ENCODE results near the gene MRPS25. TPM values are rescaled to one million over a fixed set of nuclear protein-coding genes. Genes with fewer than 3 reads are reported as not detected.
A peak's percentile ranks its signal among the peaks of the same experiment; 100 is the strongest.

Gene MRPS25
- total and polyA plus RNA-seq, 9 of the 15 experiments (the other 6 are each of a cell fraction or from before 2014, with no cell fraction given): 34.3 to 129 (median 78.2) TPM

DNA sequence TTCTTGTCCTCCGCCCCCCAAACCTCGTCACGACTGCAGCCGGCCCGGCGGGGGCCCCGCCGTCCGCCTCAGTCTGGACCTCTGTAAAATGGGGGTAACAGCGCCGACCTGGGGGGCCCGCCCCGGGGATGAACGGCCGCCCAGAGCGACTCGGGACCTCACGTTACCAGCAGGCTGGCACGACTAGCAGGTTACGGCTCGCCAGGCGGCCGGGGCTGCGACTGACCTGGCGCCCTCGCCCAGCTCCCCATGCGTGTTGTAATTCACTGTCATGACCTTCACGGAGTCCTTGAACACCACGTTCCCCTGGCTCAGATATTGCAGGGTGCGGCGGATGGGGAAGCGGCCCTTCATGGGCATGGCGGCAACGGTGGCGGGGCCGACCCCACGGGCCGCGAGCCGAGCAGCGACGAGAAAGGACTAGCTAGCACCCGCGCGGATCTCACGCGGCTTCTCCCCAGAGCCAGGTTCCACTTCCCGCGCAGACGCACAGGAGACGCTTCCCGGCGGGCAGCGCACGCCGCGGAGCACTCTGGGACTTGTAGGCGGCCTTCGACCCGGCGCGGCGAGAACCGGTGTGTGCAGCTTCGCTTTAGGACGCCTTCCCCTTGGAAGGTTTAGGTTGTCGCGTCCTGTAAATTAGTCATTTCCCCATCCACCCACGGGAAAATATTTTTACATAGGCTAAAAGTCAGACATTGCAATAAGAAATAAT is at the start of gene MRPS25 (continued):
- TF ChIP-seq PRDM10 (IDR thresholded peaks at IDR 0.05; ENCODE audit: partially characterized antibody) (no peak), TEAD1 (CRISPR knock-in tag; IDR thresholded peaks at IDR 0.05) (peak in 1 of 2 experiments; percentile 48; a peak in 1 of 4 replicates), MEIS2 (IDR thresholded peaks at IDR 0.05; ENCODE audit: partially characterized antibody) (peak; percentile 81), SMARCA5 (IDR thresholded peaks at IDR 0.05) (0 out of 2 replicates have a peak, but pooled peaks have one; percentile 17), GTF3C2 (IDR thresholded peaks at IDR 0.05; ENCODE audit: borderline replicate concordance, extremely low read depth, insufficient read length) (no peak), NR4A1 (CRISPR knock-in tag; IDR thresholded peaks at IDR 0.05) (peak; percentile 58; the same call in 1 of the 2 replicates), NR4A1 (tag; IDR thresholded peaks at IDR 0.05) (peak; percentile 53), SREBF2 (CRISPR knock-in tag; IDR thresholded peaks at IDR 0.05) (no peak), TCF3 (CRISPR knock-in tag; IDR thresholded peaks at IDR 0.05) (peak; percentile 28; the same call in 1 of the 2 replicates), STAT5B (CRISPR knock-in tag; IDR thresholded peaks at IDR 0.05) (no peak), RFX7 (CRISPR knock-in tag; IDR thresholded peaks at IDR 0.05) (no peak), XRCC5 (IDR thresholded peaks at IDR 0.05; ENCODE audit: low read depth, low read length) (no peak; the same call in 1 of the 2 replicates)

Data from K562 (cell line).